BLaER1 treated with 17β-estradiol and CSF1 and Interleukin-3, amounts not matched to agents 10 nM and 100 nM (cell line): ENCODE results near the gene SUN5.

Source experiments
- H3K27ac ChIP-seq, 11 experiments: shearing (Covaris generic); formaldehyde crosslinking; 2 replicates each; pipeline ENCODE4 v1.8.1; 2022
- H3K27me3 ChIP-seq, 11 experiments: shearing (Covaris generic); formaldehyde crosslinking; 2 replicates each; pipeline ENCODE4 v1.8.1; 2022
- H3K36me3 ChIP-seq, 11 experiments: shearing (Covaris generic); formaldehyde crosslinking; 2 replicates each; pipeline ENCODE4 v1.8.1; 2022
- H3K4me1 ChIP-seq, 10 experiments: shearing (Covaris generic); formaldehyde crosslinking; 2 replicates each; pipeline ENCODE4 v1.8.1; 2022
- H3K4me2 ChIP-seq, 11 experiments: shearing (Covaris generic); formaldehyde crosslinking; 2 replicates each; pipeline ENCODE4 v1.8.1; 2022
- H3K4me3 ChIP-seq, 10 experiments: shearing (Covaris generic); formaldehyde crosslinking; 2 replicates each; pipeline ENCODE4 v1.8.1; 2022
- H3K9ac ChIP-seq, 11 experiments: shearing (Covaris generic); formaldehyde crosslinking; 2 replicates each; pipeline ENCODE4 v1.8.1; 2022
- H3K9me3 ChIP-seq, 11 experiments: shearing (Covaris generic); formaldehyde crosslinking; replicated peaks in 1 of 11; 2 replicates each; pipeline ENCODE4 v1.8.1; 2022
- H4K20me1 ChIP-seq, 11 experiments: shearing (Covaris generic); formaldehyde crosslinking; 2 replicates each; pipeline ENCODE4 v1.8.1; 2022
- Cebpa-rat ChIP-seq, 11 experiments: shearing (Covaris generic); IDR thresholded peaks; 2 replicates each; pipeline ENCODE4 v1.8.1; 2022

SUN5 gene

DNA sequence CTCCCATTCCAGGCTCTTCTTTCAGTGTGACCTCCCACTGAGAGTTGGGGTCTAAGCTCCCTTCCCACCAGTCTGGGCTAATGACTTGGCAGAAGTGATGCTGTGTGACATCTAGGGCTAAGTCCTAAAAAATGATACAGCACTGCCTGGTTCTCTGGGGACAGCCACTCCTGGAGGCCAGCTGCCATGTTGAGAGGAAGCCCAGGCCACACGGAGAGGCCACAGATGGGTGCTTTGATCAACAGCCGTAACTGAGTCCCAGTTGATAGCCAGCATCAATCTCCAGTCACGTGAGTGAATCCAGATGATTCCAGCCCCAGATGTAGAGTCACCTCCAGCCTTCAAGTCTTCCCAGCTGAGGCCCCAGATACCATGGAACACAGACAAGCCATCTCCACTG, 13.8 kb downstream of the SUN5 start:
- H3K36me3 ChIP-seq: no peaks in the 10 kb centered on the region
- peaks cover 10 to 16% (median 11%) of the 10 kb centered on the region in 11 experiments for H3K9me3 ChIP-seq
- no peak overlapping the region for H3K9ac ChIP-seq
- H3K27me3 ChIP-seq: no peaks in the 10 kb centered on the region
- no peak for TF ChIP-seq Cebpa-rat (IDR thresholded peaks at IDR 0.05)
- peak overlapping the region in 4 of 11 experiments; percentile 43 to 54 (median 50); a peak in 7 of 22 replicates for H3K27ac ChIP-seq
- peak overlapping the region in 8 of 11 experiments; percentile 62 to 89 (median 78); a peak in 15 of 22 replicates for H3K4me2 ChIP-seq
- no peak overlapping the region for H3K4me3 ChIP-seq
- no peaks in the 10 kb centered on the region for H4K20me1 ChIP-seq
- H3K4me1 ChIP-seq: peaks cover 20 to 64% (median 53%) of the 10 kb centered on the region in 10 experiments

DNA sequence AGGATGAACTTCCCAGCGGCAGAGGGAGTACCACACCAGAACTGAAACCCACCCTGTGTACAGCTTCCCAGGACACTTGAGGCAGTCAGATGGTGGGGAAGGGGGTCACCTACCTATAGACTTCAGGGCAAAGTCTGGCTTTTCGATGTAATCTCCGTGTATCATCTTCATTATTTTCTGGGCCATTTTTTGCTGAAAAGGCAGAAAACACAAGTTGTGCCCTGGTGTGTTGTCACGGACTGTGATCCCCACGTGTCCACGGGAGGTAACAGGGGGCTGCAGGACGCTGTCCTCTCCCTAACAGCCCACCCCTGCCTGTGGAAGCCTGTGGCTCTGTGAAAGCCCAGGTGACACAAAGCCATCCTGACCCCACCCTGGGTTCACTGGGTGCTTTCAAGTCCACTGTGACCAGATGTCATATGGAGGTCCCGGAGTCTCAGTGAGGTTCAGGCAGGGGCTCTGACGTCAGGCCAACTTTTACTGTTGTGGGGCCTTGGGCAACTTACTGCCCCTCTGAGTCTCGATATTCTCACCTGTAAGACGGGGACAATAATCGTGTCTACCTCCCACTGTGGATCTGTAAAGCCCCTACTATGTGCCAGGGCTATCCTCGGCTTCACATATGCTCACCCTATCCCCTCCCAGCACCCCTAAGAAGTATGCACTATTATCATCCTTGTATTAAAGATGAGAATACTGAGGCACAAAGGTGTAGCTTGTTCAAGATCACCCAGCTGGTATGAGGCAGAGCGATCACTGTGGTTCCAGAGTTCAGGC, 14.5 kb downstream of the SUN5 start:
- Histone ChIP-seq H3K4me3 (no peak overlapping the region), H3K9ac (no peak overlapping the region), H3K27me3 (no peaks in the 10 kb centered on the region), H4K20me1 (no peaks in the 10 kb centered on the region), H3K4me1 (peaks cover 20 to 65% (median 53%) of the 10 kb centered on the region in 10 experiments), H3K4me2 (peak overlapping the region in 8 of 11 experiments; percentile 62 to 89 (median 78); a peak in 14 of 22 replicates), H3K36me3 (no peaks in the 10 kb centered on the region), H3K27ac (peak overlapping the region in 4 of 11 experiments; percentile 43 to 52 (median 46); a peak in 5 of 22 replicates), H3K9me3 (peaks cover 3 to 9% (median 4%) of the 10 kb centered on the region in 11 experiments; a peak in 21 of 22 replicates)
- no peak for TF ChIP-seq Cebpa-rat (IDR thresholded peaks at IDR 0.05)

DNA sequence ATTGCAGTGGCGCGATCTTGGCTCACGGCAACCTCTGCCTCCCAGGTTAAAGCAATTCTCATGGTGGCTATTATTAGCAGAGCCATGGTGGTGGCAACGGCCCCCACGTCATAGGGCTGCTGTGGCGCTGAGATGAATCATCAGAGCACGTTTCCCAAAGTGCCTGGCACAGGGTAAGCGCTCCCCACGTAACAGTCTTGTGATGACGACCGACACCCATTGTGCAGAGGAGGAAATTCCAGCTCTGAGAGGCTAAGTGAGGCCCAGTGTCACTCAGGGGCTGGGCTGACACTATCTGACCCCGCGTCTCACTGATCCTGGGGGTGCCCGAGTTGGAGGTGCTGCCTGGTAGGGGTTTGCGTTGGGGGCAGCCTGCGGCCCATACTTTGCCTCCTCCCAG, 16.2 kb downstream of the SUN5 start:
- no peak for TF ChIP-seq Cebpa-rat (IDR thresholded peaks at IDR 0.05)
- Histone ChIP-seq H3K27ac (peak overlapping the region in 3 of 11 experiments; percentile 5 to 49 (median 17); a peak in 2 of 22 replicates), H3K27me3 (no peaks in the 10 kb centered on the region), H4K20me1 (no peaks in the 10 kb centered on the region), H3K4me3 (no peak overlapping the region), H3K9me3 (peaks cover 0 to 7% (median 0%) of the 10 kb centered on the region in 11 experiments; a peak in 3 of 22 replicates), H3K9ac (no peak overlapping the region), H3K4me2 (peak overlapping the region; percentile 20 to 61 (median 46); a peak in 20 of 22 replicates), H3K36me3 (no peaks in the 10 kb centered on the region), H3K4me1 (peaks cover 20 to 69% (median 47%) of the 10 kb centered on the region in 10 experiments)

DNA sequence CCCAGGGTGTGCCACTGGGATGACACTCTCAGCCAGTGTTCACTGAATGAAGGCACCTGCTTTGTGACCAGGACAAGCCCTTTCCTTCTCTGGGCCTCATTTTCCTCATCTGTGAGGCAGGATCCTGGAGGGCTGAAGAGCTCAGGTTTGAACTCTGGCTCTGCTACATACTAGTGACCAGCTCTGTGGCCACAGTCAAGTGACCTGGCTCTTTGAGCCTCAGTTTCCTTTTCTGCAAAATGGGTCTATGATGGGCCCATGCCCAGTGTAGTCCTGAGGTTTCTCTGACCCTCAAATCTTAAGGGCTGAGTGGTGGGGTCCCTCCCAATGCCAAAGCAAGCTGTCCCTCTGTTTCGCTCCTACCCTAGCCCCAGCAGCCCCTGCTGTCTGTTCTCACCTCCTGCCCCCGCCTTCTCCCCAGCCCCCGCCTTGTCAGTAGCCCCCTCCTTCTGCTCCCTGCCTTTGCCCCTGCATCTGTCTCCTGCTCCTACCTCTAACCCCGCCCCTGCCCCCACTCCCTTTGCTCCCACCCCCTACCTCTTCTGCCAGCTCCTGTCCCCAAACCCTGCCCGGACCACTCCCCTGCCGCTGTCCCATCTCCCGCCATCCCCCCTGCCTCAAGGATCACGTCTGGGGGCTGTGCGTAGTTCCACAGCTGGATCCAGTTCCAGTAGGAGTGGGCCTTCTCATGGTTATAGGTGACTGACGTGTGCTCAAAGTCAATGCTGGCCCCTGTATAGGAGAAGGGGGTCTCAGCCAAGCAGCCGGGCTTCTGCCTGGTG, 17.0 kb downstream of the SUN5 start:
- Histone ChIP-seq H3K9ac (no peak overlapping the region), H3K36me3 (no peaks in the 10 kb centered on the region), H3K4me3 (no peak overlapping the region), H3K4me2 (peak overlapping the region in 10 of 11 experiments; percentile 28 to 61 (median 47); a peak in 11 of 22 replicates), H3K4me1 (peaks cover 26 to 69% (median 46%) of the 10 kb centered on the region in 10 experiments), H4K20me1 (no peaks in the 10 kb centered on the region), H3K27me3 (no peaks in the 10 kb centered on the region), H3K27ac (peak overlapping the region in 1 of 11 experiments; percentile 49; a peak in 3 of 22 replicates), H3K9me3 (peaks cover 0 to 7% (median 0%) of the 10 kb centered on the region in 11 experiments; a peak in 3 of 22 replicates)
- no peak for TF ChIP-seq Cebpa-rat (IDR thresholded peaks at IDR 0.05)

- Histone ChIP-seq H3K4me2 (no peak overlapping the region), H3K9ac (no peak overlapping the region), H3K36me3 (no peaks in the 10 kb centered on the region), H3K4me3 (no peak overlapping the region), H3K27ac (no peak overlapping the region; a peak in 1 of 22 replicates), H3K9me3 (peaks cover 0 to 7% (median 0%) of the 10 kb centered on the region in 11 experiments; a peak in 3 of 22 replicates), H4K20me1 (no peaks in the 10 kb centered on the region), H3K4me1 (peaks cover 25 to 63% (median 40%) of the 10 kb centered on the region in 10 experiments), H3K27me3 (no peaks in the 10 kb centered on the region)
- no peak for TF ChIP-seq Cebpa-rat (IDR thresholded peaks at IDR 0.05)
These were observed 17.8 kb downstream of the SUN5 start for GRCh38 chr20:32986331-32986966.

DNA sequence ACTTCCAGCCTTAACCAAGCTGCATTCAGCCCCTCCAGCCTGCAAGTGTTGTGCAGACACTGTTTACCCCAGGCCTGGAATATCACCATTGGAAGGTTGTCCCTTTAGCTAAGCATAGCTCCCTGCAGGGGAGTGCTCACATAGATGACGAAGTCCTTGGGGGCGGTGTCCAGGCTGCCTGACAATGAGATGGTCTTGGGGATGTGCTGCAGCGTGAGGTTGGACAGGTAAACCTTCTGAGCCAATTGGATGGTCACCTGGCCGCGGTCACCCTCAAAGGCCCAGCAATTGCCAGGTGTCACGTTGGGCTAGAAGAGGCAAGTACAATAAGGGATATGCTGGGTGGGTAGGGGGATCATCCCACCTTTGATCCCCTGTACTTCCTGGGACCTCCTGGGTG, 18.6 kb downstream of the SUN5 start:
- TF ChIP-seq Cebpa-rat (IDR thresholded peaks at IDR 0.05): no peak

GRCh38 chr20:32984631-32985354, 19.4 kb downstream of the SUN5 start:
- Histone ChIP-seq H3K9ac (no peak overlapping the region), H3K36me3 (no peaks in the 10 kb centered on the region), H3K9me3 (no peaks in the 10 kb centered on the region), H3K27ac (no peak overlapping the region), H3K4me1 (peaks cover 37 to 63% (median 40%) of the 10 kb centered on the region in 10 experiments), H3K4me3 (no peak overlapping the region), H3K4me2 (no peak overlapping the region), H4K20me1 (no peaks in the 10 kb centered on the region), H3K27me3 (no peaks in the 10 kb centered on the region)
- TF ChIP-seq Cebpa-rat (IDR thresholded peaks at IDR 0.05): no peak

More for the DNA sequence above, 18.6 kb downstream of the SUN5 start:
- Histone ChIP-seq H3K27me3 (no peaks in the 10 kb centered on the region), H3K4me2 (no peak overlapping the region), H3K4me3 (no peak overlapping the region), H4K20me1 (no peaks in the 10 kb centered on the region), H3K9me3 (peaks cover 0 to 5% (median 0%) of the 10 kb centered on the region in 11 experiments; a peak in 3 of 22 replicates), H3K4me1 (peaks cover 30 to 63% (median 40%) of the 10 kb centered on the region in 10 experiments), H3K27ac (no peak overlapping the region), H3K36me3 (no peaks in the 10 kb centered on the region), H3K9ac (no peak overlapping the region)

- no peak for TF ChIP-seq Cebpa-rat (IDR thresholded peaks at IDR 0.05)
- Histone ChIP-seq H3K4me1 (peaks cover 41 to 64% (median 44%) of the 10 kb centered on the region in 10 experiments), H3K4me2 (no peak overlapping the region), H3K36me3 (no peaks in the 10 kb centered on the region), H4K20me1 (no peaks in the 10 kb centered on the region), H3K4me3 (no peak overlapping the region), H3K9me3 (no peaks in the 10 kb centered on the region), H3K27me3 (no peaks in the 10 kb centered on the region), H3K9ac (no peak overlapping the region), H3K27ac (no peak overlapping the region)
These were observed 20.0 kb downstream of the SUN5 start for GRCh38 chr20:32984196-32984595.
